K562 (cell line): ENCODE results near the gene PRKG2. TPM values are rescaled to one million over a fixed set of nuclear protein-coding genes. Genes with fewer than 3 reads are reported as not detected.

Experiments used
- ATAC-seq: fragments of 200-7000 bp; cut with Tn5 transposase; 3 replicates; pipeline ENCODE4 v1.9.1; 2020; ENCODE audit warnings: moderate library complexity
- BruUV-seq: library from RNA; stranded (reverse); fragments of 400-500 nt; replicated peaks from 2 replicates; lab custom pipeline; 2021; lab: Mats Ljungman, UMichigan
- CTCF ChIA-PET: fragments of 300-600 bp; formaldehyde crosslinking; extraction: SDS; loops from one replicate; lab custom pipeline; 2021; ENCODE audit warnings: low intra/inter-chr PET ratio; lab: Yijun Ruan, JAX
- POLR2A ChIA-PET: fragments of 300-600, 350-650 bp; sonication (Branson Sonifier 250); formaldehyde crosslinking; extraction: SDS; loops from one replicate; lab custom pipeline; 2021; ENCODE audit warnings: antibody characterized with exemption, inconsistent platforms; lab: Yijun Ruan, JAX
- DNase-seq, 4 experiments: peaks; one replicate each; pipeline versions ENCODE4 v3.0.0 to v3.0.0-alpha.2; 2011 to 2018; ENCODE audit warnings: low spot score in 3 of 4, mixed read lengths in 3 of 4; ENCODE audit errors: extremely low read depth in 1 of 4
- FAIRE-seq: peaks from 2 replicates; lab custom pipeline; 2011; peaks lifted over from hg19 to GRCh38; lab: Jason Lieb, UNC
- H2AFZ ChIP-seq: 2 replicates; pipeline ENCODE4 v1.6.0; 2011; ENCODE audit warnings: low read depth, low read length, control low read depth, inconsistent platforms
- H3K27ac ChIP-seq: fragments of 200-600 bp; 3 replicates; pipeline ENCODE4 v1.8.0; 2011; ENCODE audit warnings: low read depth, mild to moderate bottlenecking, control low read depth, inconsistent platforms, low read length, moderate library complexity, mixed read lengths; ENCODE audit errors: extremely low read depth
- H3K27me3 ChIP-seq, 2 experiments: fragments of 300-600 bp in 1 of 2; 2 replicates in 1 of 2; 3 replicates in 1 of 2; pipeline versions ENCODE4 v1.6.0 to v1.8.0; 2011; ENCODE audit warnings: inconsistent platforms in 2 of 2, low read length in 2 of 2, mild to moderate bottlenecking in 1 of 2, mixed read lengths in 1 of 2, moderate library complexity in 1 of 2; ENCODE audit not compliant: control insufficient read depth in 2 of 2, insufficient read depth in 2 of 2
- H3K36me3 ChIP-seq: fragments of 300-600 bp; 3 replicates; pipeline ENCODE4 v1.8.0; 2011; ENCODE audit warnings: mild to moderate bottlenecking, low read length, inconsistent platforms; ENCODE audit not compliant: control insufficient read depth, insufficient read depth
- H3K4me1 ChIP-seq, 2 experiments: fragments of 200-600 bp in 1 of 2; replicated peaks in 1 of 2; 2 replicates in 1 of 2; 3 replicates in 1 of 2; pipeline versions ENCODE4 v1.5.1 to v1.8.0; 2011; ENCODE audit warnings: inconsistent platforms in 2 of 2, low read length in 2 of 2, mild to moderate bottlenecking in 1 of 2, mixed read lengths in 1 of 2, moderate library complexity in 1 of 2; ENCODE audit not compliant: control insufficient read depth in 2 of 2, insufficient read depth in 2 of 2
- H3K4me2 ChIP-seq: 2 replicates; pipeline ENCODE4 v1.6.1; 2011; ENCODE audit warnings: low read length, control low read depth, inconsistent platforms, mixed read lengths; ENCODE audit not compliant: insufficient read depth
- H3K4me3 ChIP-seq: fragments of 200-600 bp; sonication (generic), shearing (Covaris generic); 2 replicates; pipeline ENCODE4 v1.5.1; 2016; ENCODE audit warnings: control low read depth, inconsistent platforms
- H3K79me2 ChIP-seq: fragments of 200-600 bp; 3 replicates; pipeline ENCODE4 v1.8.0; 2011; ENCODE audit warnings: low read length, inconsistent platforms; ENCODE audit not compliant: control insufficient read depth, insufficient read depth
- H3K9ac ChIP-seq, 2 experiments: 2 replicates each; pipeline versions ENCODE4 v1.6.0 to v1.6.1; 2011; ENCODE audit warnings: low read depth in 2 of 2, low read length in 2 of 2, control low read depth in 1 of 2, inconsistent platforms in 1 of 2, mild to moderate bottlenecking in 1 of 2, mixed read lengths in 1 of 2; ENCODE audit not compliant: insufficient read depth in 1 of 2
- H3K9me1 ChIP-seq: one replicate; pipeline ENCODE4 v1.6.0; 2011; ENCODE audit warnings: inconsistent platforms, mild to moderate bottlenecking, low read length, moderate library complexity; ENCODE audit not compliant: control insufficient read depth, insufficient read depth
- H3K9me3 ChIP-seq: replicated peaks from 2 replicates; pipeline ENCODE4 v1.5.1; 2011; ENCODE audit warnings: low read depth, low read length, inconsistent platforms; ENCODE audit not compliant: control insufficient read depth, insufficient read depth
- H4K20me1 ChIP-seq: replicated peaks from 2 replicates; pipeline ENCODE4 v1.6.1; 2011; ENCODE audit warnings: low read length, inconsistent platforms, mixed read lengths; ENCODE audit not compliant: control insufficient read depth, insufficient read depth
- ADNP ChIP-seq: fragments of 200-800 bp; sonication (Bioruptor generic); IDR thresholded peaks from 2 replicates; pipeline ENCODE4 v1.6.1; 2016; ENCODE audit warnings: missing genetic modification characterization, missing compliant biosample characterization
- ASH1L ChIP-seq: fragments of 450-650 bp; IDR thresholded peaks from 2 replicates; pipeline ENCODE4 v1.6.1; 2018; ENCODE audit warnings: borderline replicate concordance, mild to moderate bottlenecking, low read depth; ENCODE audit not compliant: partially characterized antibody
- ATF4 ChIP-seq: fragments of 450-650 bp; formaldehyde crosslinking; IDR thresholded peaks from 2 replicates; pipeline ENCODE4 v1.4.0; 2022; ENCODE audit warnings: mild to moderate bottlenecking, moderate library complexity
- FOXO4 ChIP-seq: fragments of 450-650 bp; formaldehyde crosslinking; IDR thresholded peaks from 2 replicates; pipeline ENCODE4 v1.4.0; 2020; ENCODE audit warnings: mild to moderate bottlenecking, moderate library complexity
- POLR2AphosphoS2 ChIP-seq: IDR thresholded peaks from 2 replicates; pipeline ENCODE4 v1.6.1; 2012; ENCODE audit warnings: low read length, improper control_type of control experiment
- PRMT5 ChIP-seq: sonication (generic); formaldehyde crosslinking; IDR thresholded peaks from 2 replicates; pipeline ENCODE4 v1.5.0; 2020; ENCODE audit warnings: missing genetic modification reagents
- SIRT6 ChIP-seq: IDR thresholded peaks from one replicate; pipeline ENCODE4 v1.6.1; 2012; ENCODE audit warnings: low read depth, mild to moderate bottlenecking, control low read depth, inconsistent platforms, low read length, moderate library complexity
- SNIP1 ChIP-seq: fragments of 450-650 bp; IDR thresholded peaks from 2 replicates; pipeline ENCODE4 v1.7.1; 2017; ENCODE audit warnings: low read depth, mild to moderate bottlenecking
- TAF9B ChIP-seq: fragments of 450-650 bp; IDR thresholded peaks from 2 replicates; pipeline ENCODE4 v1.6.1; 2018; ENCODE audit warnings: mild to moderate bottlenecking; ENCODE audit not compliant: partially characterized antibody
- TRIM25 ChIP-seq: fragments of 450-650 bp; IDR thresholded peaks from 2 replicates; pipeline ENCODE4 v1.7.0; 2016; ENCODE audit warnings: borderline replicate concordance
- ZNF316 ChIP-seq: fragments of 450-650 bp; IDR thresholded peaks from 2 replicates; pipeline ENCODE4 v1.6.1; 2016
- WGBS: fragments of 100-300 bp; shearing (Covaris generic); methylation state at CpG from one replicate; pipeline ENCODE4 v1.1.6; 2016; ENCODE audit warnings: low coverage, mixed read lengths; ENCODE audit not compliant: insufficient coverage; ENCODE audit errors: missing lambda C conversion rate; 5-methylcytosine and 5-hydroxymethylcytosine counted together
- in situ Hi-C: fragments of 300-500 bp; cut with MboI; formaldehyde crosslinking; loops from 4 replicates; pipeline ENCODE4 v1.15.0; 2018; ENCODE audit warnings: inconsistent platforms, mixed read lengths
- intact Hi-C: fragments of 100-400 bp; cut with micrococcal nuclease; formaldehyde crosslinking; loops from 2 replicates; pipeline ENCODE4 v1.14.2; 2022
- polyA plus RNA-seq, 8 experiments: library from polyadenylated mRNA; depleted of rRNA in 4 of 8; stranded (reverse) in 5 of 8; unstranded in 3 of 8; fragments of >200 nt; fragmentation: Nextera tagmentation in 2 of 8; fragmentation: Illumina TruSeq in 1 of 8; extraction: Ambion mirVana in 2 of 8; extraction: Trizol in 1 of 8; gene quantifications; 2 replicates each; pipeline versions ENCODE4 v1.2.1 to v1.2.3, GENCODE V29; 2011 to 2014; ENCODE audit warnings: inconsistent platforms in 1 of 8, missing spikeins in 1 of 8
- total RNA-seq, 7 experiments: library from RNA; depleted of rRNA in 6 of 7; stranded (reverse); fragments of >200 nt in 6 of 7; fragmentation: Illumina TruSeq in 2 of 7; extraction: Trizol in 2 of 7; gene quantifications; 2 replicates each; pipeline versions ENCODE4 v1.2.1 to v1.2.3, GENCODE V29; 2011 to 2021; ENCODE audit warnings: low replicate concordance in 1 of 7

Gene PRKG2
- total and polyA plus RNA-seq, 9 of the 15 experiments (the other 6 are each of a cell fraction or from before 2014, with no cell fraction given), result 0.01 to 0.68 (median 0.34) TPM

GRCh38 chr4:81131563-81131962 is 83.5 kb downstream of the PRKG2 start:
- Histone ChIP-seq H3K4me3 (no peak overlapping the region), H3K36me3 (no peaks in the 10 kb centered on the region), H4K20me1 (no peaks in the 10 kb centered on the region), H3K27ac (no peak overlapping the region), H3K9me1 (no peaks in the 10 kb centered on the region), H3K9me3 (no peaks in the 10 kb centered on the region), H2AFZ (no peak overlapping the region), H3K9ac (no peak overlapping the region), H3K4me1 (no peaks in the 10 kb centered on the region), H3K27me3 (no peaks in the 10 kb centered on the region; a peak in 1 of 5 replicates), H3K79me2 (no peaks in the 10 kb centered on the region), H3K4me2 (no peak overlapping the region)
- intact Hi-C loops, result no loop called here
- ChIA-PET POLR2A (interaction anchor here (1.4 to 1.8 kb wide), 2 partner anchors 9 to 10 kb away, joined by 3 to 4 read pairs; no protein-coding TSS in a partner anchor), CTCF (no interaction called here)
- in situ Hi-C loops, result no loop called here
- 3% methylated on average over 2 of the region's 2 CpGs for WGBS
- TF ChIP-seq ATF4 (CRISPR knock-in tag) (no peak), ZNF316 (peak; percentile 41; the same call in 1 of the 2 replicates)
- no TSS peak for BruUV-seq
- no peak for DNase-seq
- FAIRE-seq, result no peak
- ATAC-seq, result no peak

GRCh38 chr4:81131066-81131465 is 84.0 kb downstream of the PRKG2 start:
- H3K36me3 ChIP-seq, result no peaks in the 10 kb centered on the region
- intact Hi-C loops (no loop called here), in situ Hi-C loops (no loop called here)
- no peak overlapping the region for H3K4me3 ChIP-seq
- no peaks in the 10 kb centered on the region for H3K79me2 ChIP-seq
- ChIA-PET POLR2A (interaction anchor here (1.4 to 1.8 kb wide), 2 partner anchors 9 to 10 kb away, joined by 3 to 4 read pairs; no protein-coding TSS in a partner anchor), CTCF (no interaction called here)
- no peaks in the 10 kb centered on the region; a peak in 1 of 5 replicates for H3K27me3 ChIP-seq
- DNase-seq (no peak), FAIRE-seq (no peak), ATAC-seq (no peak)
- H3K4me1 ChIP-seq, result no peaks in the 10 kb centered on the region
- no TSS peak for BruUV-seq
- H3K27ac ChIP-seq, result no peak overlapping the region
- no peaks in the 10 kb centered on the region for H4K20me1 ChIP-seq
- no peak overlapping the region for H3K9ac ChIP-seq
- no peak overlapping the region for H2AFZ ChIP-seq
- no peak for TF ChIP-seq ASH1L
- TF ChIP-seq TAF9B, result no peak
- TF ChIP-seq POLR2AphosphoS2, result no peak
- TF ChIP-seq SIRT6, result no peak
- TF ChIP-seq FOXO4 (CRISPR knock-in tag), result no peak
- no peak for TF ChIP-seq SNIP1
- TF ChIP-seq ADNP (tag), result no peak
- no peak for TF ChIP-seq TRIM25
- TF ChIP-seq PRMT5 (CRISPR knock-in tag), result no peak
- no peaks in the 10 kb centered on the region for H3K9me3 ChIP-seq
- 0% methylated on average over 4 of the region's 4 CpGs for WGBS
- H3K9me1 ChIP-seq, result no peaks in the 10 kb centered on the region
- no peak overlapping the region for H3K4me2 ChIP-seq
